ENCODE data around the gene SLC9A9.

SLC9A9 gene

GRCh38 chr3:143421556-143421955, 426.7 kb downstream of the SLC9A9 start:
- Mint-ChIP-seq H3K27me3 (no peaks in the 10 kb centered on the region), H3K9me3 (no peaks in the 10 kb centered on the region), H3K4me3 (no peak overlapping the region), H3K27ac (no peak overlapping the region), H3K4me1 (peaks cover 13% of the 10 kb centered on the region), H3K36me3 (peaks cover 5% of the 10 kb centered on the region)
- ATAC-seq = no peak

GRCh38 chr3:143419611-143420010, 428.7 kb downstream of the SLC9A9 start:
- ATAC-seq = no peak
- Mint-ChIP-seq H3K36me3 (peaks cover 11% of the 10 kb centered on the region), H3K9me3 (no peaks in the 10 kb centered on the region), H3K27me3 (no peaks in the 10 kb centered on the region), H3K27ac (no peak overlapping the region), H3K4me1 (peaks cover 15% of the 10 kb centered on the region), H3K4me3 (no peak overlapping the region)

GRCh38 chr3:143418391-143418790, 429.9 kb downstream of the SLC9A9 start:
- Mint-ChIP-seq H3K4me3 (no peak overlapping the region), H3K27me3 (no peaks in the 10 kb centered on the region), H3K36me3 (peaks cover 11% of the 10 kb centered on the region), H3K4me1 (peaks cover 16% of the 10 kb centered on the region), H3K27ac (no peak overlapping the region), H3K9me3 (no peaks in the 10 kb centered on the region)
- ATAC-seq = no peak

- no peak overlapping the region for H3K4me3 Mint-ChIP-seq
- H3K4me1 Mint-ChIP-seq = peaks cover 36% of the 10 kb centered on the region
- ATAC-seq = no peak
- H3K27me3 Mint-ChIP-seq = no peaks in the 10 kb centered on the region
- H3K36me3 Mint-ChIP-seq = peaks cover 11% of the 10 kb centered on the region
- H3K9me3 Mint-ChIP-seq = no peaks in the 10 kb centered on the region
- H3K27ac Mint-ChIP-seq = no peak overlapping the region
Observed at GRCh38 chr3:143416229-143416628, 432.0 kb downstream of the SLC9A9 start.

- Mint-ChIP-seq H3K27me3 (no peaks in the 10 kb centered on the region), H3K4me1 (peaks cover 43% of the 10 kb centered on the region), H3K9me3 (no peaks in the 10 kb centered on the region), H3K36me3 (peaks cover 11% of the 10 kb centered on the region), H3K4me3 (no peak overlapping the region), H3K27ac (no peak overlapping the region)
- ATAC-seq = no peak
Observed at GRCh38 chr3:143414571-143415253, 433.6 kb downstream of the SLC9A9 start.

GRCh38 chr3:143413372-143413771, 434.9 kb downstream of the SLC9A9 start:
- Mint-ChIP-seq H3K4me3 (no peak overlapping the region), H3K36me3 (peaks cover 11% of the 10 kb centered on the region), H3K27ac (peak overlapping the region; percentile 41), H3K4me1 (peaks cover 43% of the 10 kb centered on the region), H3K27me3 (no peaks in the 10 kb centered on the region), H3K9me3 (no peaks in the 10 kb centered on the region)
- peak; percentile 41 for ATAC-seq

GRCh38 chr3:143412084-143412483, 436.2 kb downstream of the SLC9A9 start:
- peak overlapping the region; percentile 41 for H3K27ac Mint-ChIP-seq
- peaks cover 11% of the 10 kb centered on the region for H3K36me3 Mint-ChIP-seq
- ATAC-seq = peak; percentile 55
- H3K4me1 Mint-ChIP-seq = peaks cover 43% of the 10 kb centered on the region
- H3K27me3 Mint-ChIP-seq = no peaks in the 10 kb centered on the region
- H3K9me3 Mint-ChIP-seq = no peaks in the 10 kb centered on the region
- no peak overlapping the region for H3K4me3 Mint-ChIP-seq

GRCh38 chr3:143410259-143410658, 438.0 kb downstream of the SLC9A9 start:
- ATAC-seq = peak; percentile 31
- Mint-ChIP-seq H3K9me3 (no peaks in the 10 kb centered on the region), H3K27ac (no peak overlapping the region), H3K27me3 (no peaks in the 10 kb centered on the region), H3K4me1 (peaks cover 43% of the 10 kb centered on the region), H3K4me3 (no peak overlapping the region), H3K36me3 (no peaks in the 10 kb centered on the region)

GRCh38 chr3:143408771-143409170, 439.5 kb downstream of the SLC9A9 start:
- Mint-ChIP-seq H3K27ac (no peak overlapping the region), H3K36me3 (peaks cover 6% of the 10 kb centered on the region), H3K9me3 (peaks cover 1% of the 10 kb centered on the region), H3K4me3 (no peak overlapping the region), H3K27me3 (no peaks in the 10 kb centered on the region), H3K4me1 (peaks cover 31% of the 10 kb centered on the region)
- no peak for ATAC-seq

GRCh38 chr3:143402602-143403001, 445.7 kb downstream of the SLC9A9 start:
- Mint-ChIP-seq H3K4me3 (no peak overlapping the region), H3K4me1 (no peaks in the 10 kb centered on the region), H3K27ac (no peak overlapping the region), H3K9me3 (peaks cover 8% of the 10 kb centered on the region), H3K36me3 (peaks cover 6% of the 10 kb centered on the region), H3K27me3 (no peaks in the 10 kb centered on the region)
- ATAC-seq = no peak

GRCh38 chr3:143396790-143397189, 451.5 kb downstream of the SLC9A9 start:
- H3K4me1 Mint-ChIP-seq = no peaks in the 10 kb centered on the region
- H3K27me3 Mint-ChIP-seq = no peaks in the 10 kb centered on the region
- no peak overlapping the region for H3K27ac Mint-ChIP-seq
- no peak overlapping the region for H3K4me3 Mint-ChIP-seq
- peaks cover 20% of the 10 kb centered on the region for H3K36me3 Mint-ChIP-seq
- no peak for ATAC-seq
- peaks cover 10% of the 10 kb centered on the region for H3K9me3 Mint-ChIP-seq

GRCh38 chr3:143389388-143389787, 458.9 kb downstream of the SLC9A9 start:
- Mint-ChIP-seq H3K9me3 (peaks cover 8% of the 10 kb centered on the region), H3K4me1 (no peaks in the 10 kb centered on the region), H3K27ac (no peak overlapping the region), H3K27me3 (no peaks in the 10 kb centered on the region), H3K4me3 (no peak overlapping the region), H3K36me3 (peaks cover 18% of the 10 kb centered on the region)
- no peak for ATAC-seq

- no peak for ATAC-seq
- H3K4me3 Mint-ChIP-seq = no peak overlapping the region
- no peaks in the 10 kb centered on the region for H3K27me3 Mint-ChIP-seq
- H3K27ac Mint-ChIP-seq = no peak overlapping the region
- H3K4me1 Mint-ChIP-seq = no peaks in the 10 kb centered on the region
- peaks cover 2% of the 10 kb centered on the region for H3K9me3 Mint-ChIP-seq
- H3K36me3 Mint-ChIP-seq = peaks cover 7% of the 10 kb centered on the region
Observed at GRCh38 chr3:143387425-143387824, 460.8 kb downstream of the SLC9A9 start.

GRCh38 chr3:143384076-143384475, 464.2 kb downstream of the SLC9A9 start:
- H3K4me3 Mint-ChIP-seq = no peak overlapping the region
- H3K27me3 Mint-ChIP-seq = no peaks in the 10 kb centered on the region
- no peaks in the 10 kb centered on the region for H3K4me1 Mint-ChIP-seq
- H3K27ac Mint-ChIP-seq = no peak overlapping the region
- H3K9me3 Mint-ChIP-seq = peaks cover 2% of the 10 kb centered on the region
- ATAC-seq = no peak
- H3K36me3 Mint-ChIP-seq = peaks cover 6% of the 10 kb centered on the region

- Mint-ChIP-seq H3K27ac (no peak overlapping the region), H3K27me3 (no peaks in the 10 kb centered on the region), H3K4me3 (no peak overlapping the region), H3K36me3 (peaks cover 6% of the 10 kb centered on the region), H3K4me1 (no peaks in the 10 kb centered on the region), H3K9me3 (peaks cover 2% of the 10 kb centered on the region)
- no peak for ATAC-seq
Observed at GRCh38 chr3:143383421-143383820, 464.8 kb downstream of the SLC9A9 start.

- Mint-ChIP-seq H3K27ac (no peak overlapping the region), H3K4me1 (no peaks in the 10 kb centered on the region), H3K27me3 (no peaks in the 10 kb centered on the region), H3K9me3 (peaks cover 2% of the 10 kb centered on the region), H3K36me3 (peaks cover 6% of the 10 kb centered on the region), H3K4me3 (no peak overlapping the region)
- no peak for ATAC-seq
Observed at GRCh38 chr3:143382816-143383215, 465.5 kb downstream of the SLC9A9 start.
